Endothelial cell (in vitro differentiated cells): ENCODE results near the gene GPC3. TPM values are rescaled to one million over a fixed set of nuclear protein-coding genes. Genes with fewer than 3 reads are reported as not detected.

Source experiments
- DNase-seq: peaks from one replicate; pipeline ENCODE4 v3.0.0; 2021; ENCODE audit warnings: low spot score
- H3K27ac Mint-ChIP-seq: one replicate; pipeline ENCODE4 v1.8.0; 2021; ENCODE audit warnings: mixed read lengths, inconsistent platforms; ENCODE audit not compliant: unreplicated experiment
- H3K27me3 Mint-ChIP-seq: one replicate; pipeline ENCODE4 v1.8.0; 2021; ENCODE audit warnings: mild to moderate bottlenecking, moderate library complexity, mixed read lengths, inconsistent platforms; ENCODE audit not compliant: unreplicated experiment
- H3K36me3 Mint-ChIP-seq: one replicate; pipeline ENCODE4 v1.8.0; 2021; ENCODE audit warnings: mild to moderate bottlenecking, low read depth, mixed read lengths, inconsistent platforms; ENCODE audit not compliant: unreplicated experiment
- H3K4me1 Mint-ChIP-seq: one replicate; pipeline ENCODE4 v1.8.0; 2021; ENCODE audit warnings: mild to moderate bottlenecking, mixed read lengths, inconsistent platforms; ENCODE audit not compliant: unreplicated experiment
- H3K4me3 Mint-ChIP-seq: one replicate; pipeline ENCODE4 v1.8.0; 2021; ENCODE audit warnings: mild to moderate bottlenecking, mixed read lengths, inconsistent platforms; ENCODE audit not compliant: unreplicated experiment
- H3K9me3 Mint-ChIP-seq: one replicate; pipeline ENCODE4 v1.8.0; 2021; ENCODE audit warnings: mixed read lengths, inconsistent platforms; ENCODE audit not compliant: unreplicated experiment
- CTCF ChIP-seq: fragments of 200-600 bp; sonication (generic); IDR thresholded peaks from one replicate; pipeline ENCODE4 v1.5.0; 2021; ENCODE audit warnings: antibody characterized with exemption; ENCODE audit not compliant: unreplicated experiment
- total RNA-seq: library from RNA; stranded (reverse); fragmentation: NEBNext Ultra II Directional; extraction: Animal tissue kit (Norgen Biotek cat#: 25700); gene quantifications from one replicate; pipeline ENCODE4 v1.2.1, GENCODE V29; 2021; ENCODE audit not compliant: unreplicated experiment

The GPC3 gene
- total RNA-seq, 1 donor from 2014 or later, result 4.7 TPM

DNA sequence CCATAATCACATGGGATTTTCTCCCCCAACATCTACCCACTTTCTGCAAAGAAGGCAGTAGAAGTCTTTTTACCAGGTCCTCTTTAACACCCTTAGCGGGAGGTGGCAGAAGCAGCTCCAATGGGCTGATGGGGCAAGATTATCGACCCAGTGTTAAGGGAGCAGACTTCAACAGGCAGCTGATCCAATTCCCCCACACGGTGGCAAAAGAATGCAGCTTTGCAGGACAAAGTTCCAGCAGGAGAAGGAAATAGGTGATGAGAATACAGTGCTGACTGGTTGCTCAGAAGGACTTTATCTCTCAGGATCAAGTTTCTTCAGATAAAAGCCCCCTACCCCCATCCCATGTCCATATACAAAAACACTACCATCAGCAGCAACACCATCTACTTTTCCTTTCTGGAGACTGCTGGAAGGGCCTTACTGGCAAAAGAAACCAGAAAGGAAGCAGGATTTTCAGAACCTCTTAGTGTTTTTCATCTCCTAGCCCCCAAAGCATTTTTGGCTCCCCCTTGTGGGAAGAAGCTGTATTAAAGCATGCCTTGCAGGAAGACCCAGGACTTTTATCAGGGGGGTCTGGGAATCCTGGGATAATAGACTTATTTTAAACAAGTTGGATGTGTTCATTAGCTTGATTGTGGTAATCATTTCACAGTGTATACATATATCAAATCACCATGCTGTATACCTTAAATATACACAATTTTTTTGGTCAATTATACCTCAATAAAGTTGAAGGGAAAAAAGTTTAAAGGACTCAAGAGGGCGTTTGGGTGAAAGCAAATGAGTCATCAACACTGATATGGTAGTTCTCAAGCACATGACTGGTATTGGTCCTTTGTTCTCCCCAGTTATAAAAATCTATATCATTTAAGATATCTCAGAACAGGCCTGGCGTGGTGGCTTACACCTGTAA lies 146.4 kb downstream of the GPC3 start:
- no peaks in the 10 kb centered on the region for H3K9me3 Mint-ChIP-seq
- peak; percentile 58 for TF ChIP-seq CTCF
- H3K36me3 Mint-ChIP-seq, result no peaks in the 10 kb centered on the region
- H3K4me1 Mint-ChIP-seq, result no peaks in the 10 kb centered on the region
- H3K27me3 Mint-ChIP-seq, result no peaks in the 10 kb centered on the region
- peak; percentile 64 for DNase-seq
- H3K4me3 Mint-ChIP-seq, result no peak overlapping the region
- no peak overlapping the region for H3K27ac Mint-ChIP-seq

- Mint-ChIP-seq H3K36me3 (no peaks in the 10 kb centered on the region), H3K9me3 (no peaks in the 10 kb centered on the region), H3K4me3 (no peak overlapping the region), H3K27me3 (no peaks in the 10 kb centered on the region), H3K27ac (no peak overlapping the region), H3K4me1 (no peaks in the 10 kb centered on the region)
- DNase-seq, result no peak
- no peak for TF ChIP-seq CTCF
These were observed 148.3 kb downstream of the GPC3 start for GRCh38 chrX:133837091-133837490.

GRCh38 chrX:133836561-133836960 lies 148.8 kb downstream of the GPC3 start:
- no peaks in the 10 kb centered on the region for H3K9me3 Mint-ChIP-seq
- H3K4me3 Mint-ChIP-seq, result no peak overlapping the region
- no peaks in the 10 kb centered on the region for H3K4me1 Mint-ChIP-seq
- no peak for DNase-seq
- no peaks in the 10 kb centered on the region for H3K27me3 Mint-ChIP-seq
- H3K36me3 Mint-ChIP-seq, result no peaks in the 10 kb centered on the region
- H3K27ac Mint-ChIP-seq, result no peak overlapping the region
- no peak for TF ChIP-seq CTCF

GRCh38 chrX:133834771-133835170 lies 150.6 kb downstream of the GPC3 start:
- Mint-ChIP-seq H3K4me3 (no peak overlapping the region), H3K27ac (no peak overlapping the region), H3K36me3 (no peaks in the 10 kb centered on the region), H3K4me1 (no peaks in the 10 kb centered on the region), H3K27me3 (no peaks in the 10 kb centered on the region), H3K9me3 (no peaks in the 10 kb centered on the region)
- no peak for DNase-seq
- no peak for TF ChIP-seq CTCF

GRCh38 chrX:133819546-133819945 lies 165.8 kb downstream of the GPC3 start:
- TF ChIP-seq CTCF, result no peak
- Mint-ChIP-seq H3K27ac (no peak overlapping the region), H3K4me1 (no peaks in the 10 kb centered on the region), H3K36me3 (no peaks in the 10 kb centered on the region), H3K27me3 (no peaks in the 10 kb centered on the region), H3K9me3 (no peaks in the 10 kb centered on the region), H3K4me3 (no peak overlapping the region)
- no peak for DNase-seq
